HG03066 (cell line): ENCODE results near the gene RRP8.

Experiments
- ATAC-seq: cut with Tn5 transposase; IDR thresholded peaks from one replicate; pipeline ENCODE4 v1.9.1; 2021; ENCODE audit warnings: low read depth; ENCODE audit not compliant: unreplicated experiment

RRP8 gene

DNA sequence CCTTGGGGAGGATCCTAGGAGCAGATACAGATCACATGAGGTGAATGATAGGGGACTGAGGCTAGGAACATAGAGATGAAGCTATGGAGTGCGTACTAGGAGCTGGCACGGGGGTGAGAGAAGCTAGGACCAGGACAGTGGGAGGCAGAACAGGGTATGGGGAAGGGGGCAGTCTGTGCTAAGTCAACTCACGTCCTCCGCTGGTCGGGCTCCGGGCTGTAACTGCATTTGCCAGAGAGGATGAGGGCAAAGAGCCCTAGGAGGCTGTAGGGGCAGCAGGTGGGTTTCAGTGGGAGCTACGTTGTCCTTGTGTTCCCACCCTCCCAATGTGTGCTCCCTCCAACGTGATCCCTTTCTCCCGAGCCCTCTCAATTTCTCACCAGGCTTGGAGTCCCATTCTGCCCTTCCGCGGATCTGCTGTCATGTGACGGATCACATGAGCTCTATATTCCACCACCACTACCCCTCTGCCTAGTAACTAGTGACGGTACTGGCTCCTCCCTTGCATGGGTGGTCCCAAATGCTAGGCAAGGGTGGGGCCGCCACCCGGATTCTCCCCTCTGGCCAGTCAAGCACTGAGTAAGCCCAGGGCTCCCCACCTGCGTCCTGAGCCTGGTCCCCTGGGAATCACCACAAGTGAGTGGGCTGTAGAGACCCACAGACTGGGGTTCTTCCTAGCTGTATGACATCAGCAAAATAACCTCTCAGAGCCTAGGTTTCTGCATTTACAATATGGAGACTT is 15.8 kb upstream of the RRP8 start, which contains the start of gene TPP1:
Gene TPP1 (minus strand): TSS at position 419 of the 742 bp plus-strand sequence. CDS start 22 bp downstream, at position 397.
- ATAC-seq, result peak; percentile 99

- ATAC-seq, result no peak
These were observed 14.9 kb upstream of the RRP8 start for GRCh38 chr11:6618117-6619003.

DNA sequence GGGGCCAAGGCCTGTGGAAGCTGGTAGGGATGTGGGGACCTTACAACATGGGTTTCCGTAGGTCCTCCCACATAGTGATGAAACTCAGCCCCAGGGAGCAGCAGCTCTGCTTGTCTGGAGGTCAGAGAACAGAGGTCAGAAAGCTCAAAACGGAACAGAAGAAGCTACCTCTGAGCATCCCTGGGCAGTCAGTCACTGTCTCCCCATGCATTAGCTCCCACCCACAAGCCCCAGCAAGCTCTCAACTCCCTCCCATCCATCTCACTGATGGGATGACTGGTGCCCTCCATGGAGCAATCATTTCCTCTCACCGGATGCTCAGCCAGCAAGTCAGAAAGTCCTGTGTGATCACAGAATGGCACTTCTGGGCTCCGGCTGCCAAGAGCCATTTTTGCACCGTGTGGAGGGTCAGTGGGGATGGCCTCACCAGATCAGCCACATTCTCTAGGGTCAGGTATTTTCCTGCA is 13.9 kb upstream of the RRP8 start:
- ATAC-seq, result no peak

- ATAC-seq, result no peak
These were observed 13.3 kb upstream of the RRP8 start for GRCh38 chr11:6616596-6617250.

DNA sequence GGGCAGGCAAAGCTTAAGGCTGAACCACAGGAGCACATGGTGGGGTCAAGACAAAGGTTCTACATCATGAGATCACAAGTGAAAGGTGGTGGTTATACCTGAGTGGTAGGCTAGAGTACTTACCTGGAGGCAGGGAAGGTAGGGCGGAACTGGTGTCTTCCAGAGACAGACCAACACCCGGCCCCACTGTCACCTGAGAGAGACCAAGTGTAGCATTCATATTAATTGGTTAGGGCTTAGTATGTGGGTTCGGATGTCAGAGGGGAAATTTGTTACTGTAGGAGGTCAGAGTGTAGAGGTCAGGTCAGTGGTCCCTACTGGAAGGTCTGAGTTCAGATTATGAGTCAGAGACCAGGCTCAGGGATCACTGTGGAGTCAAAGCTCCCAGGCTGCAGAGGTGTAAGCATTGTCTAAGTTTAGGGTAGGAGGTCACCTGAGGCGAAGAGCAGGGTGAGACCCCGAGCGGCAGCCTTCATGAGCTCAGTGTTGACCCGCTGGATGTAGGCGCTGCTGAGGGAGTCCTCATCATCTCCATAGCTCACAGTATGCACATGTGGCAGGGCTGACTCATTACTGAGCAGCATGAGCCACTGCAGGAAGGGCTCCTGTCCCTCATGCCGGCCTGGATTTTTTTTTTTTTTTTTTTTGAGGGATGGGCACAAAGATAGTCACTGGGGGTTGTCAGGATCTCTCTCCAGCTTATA is 12.6 kb upstream of the RRP8 start:
- no peak for ATAC-seq

DNA sequence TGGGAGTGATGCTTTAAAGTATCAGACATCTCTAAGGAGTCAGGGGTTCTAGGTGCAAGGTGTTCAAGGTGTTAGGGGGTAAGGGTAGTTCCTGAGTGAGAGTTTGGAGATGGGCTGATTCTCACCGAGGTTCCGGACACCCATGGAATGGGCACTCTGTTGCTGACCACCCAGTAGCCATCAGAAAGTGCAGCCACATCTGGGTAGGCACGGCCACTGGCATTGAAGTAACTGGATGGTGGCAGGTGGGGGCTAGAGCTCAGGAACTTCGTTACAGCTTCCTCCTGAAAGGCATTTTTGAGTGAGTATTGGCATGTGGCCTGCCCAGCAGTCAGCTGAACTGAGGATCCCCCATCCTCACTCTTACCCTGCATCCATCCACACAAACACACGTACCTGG is 11.6 kb upstream of the RRP8 start:
- no peak for ATAC-seq

DNA sequence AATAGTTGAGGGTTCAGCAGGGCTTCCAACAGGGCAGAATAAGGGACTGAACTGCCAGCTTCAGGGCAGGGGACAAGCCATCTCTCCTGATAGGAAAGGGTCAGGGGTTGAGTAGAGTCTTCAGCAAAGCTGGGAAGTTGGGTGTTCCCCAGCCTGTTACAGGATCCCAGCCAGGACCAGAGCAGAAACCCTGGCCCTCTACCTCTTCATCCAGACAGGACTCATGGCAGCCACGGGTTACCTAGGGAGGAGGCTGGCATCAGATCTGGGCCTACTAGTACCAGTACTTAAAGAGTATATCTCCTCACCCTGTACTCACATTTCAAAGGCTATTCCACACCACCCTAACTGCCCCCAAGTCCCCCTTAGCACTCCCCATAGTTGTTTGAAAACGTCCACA is 11.0 kb upstream of the RRP8 start:
- no peak for ATAC-seq

GRCh38 chr11:6613496-6613895 is 10.1 kb upstream of the RRP8 start:
- no peak for ATAC-seq

DNA sequence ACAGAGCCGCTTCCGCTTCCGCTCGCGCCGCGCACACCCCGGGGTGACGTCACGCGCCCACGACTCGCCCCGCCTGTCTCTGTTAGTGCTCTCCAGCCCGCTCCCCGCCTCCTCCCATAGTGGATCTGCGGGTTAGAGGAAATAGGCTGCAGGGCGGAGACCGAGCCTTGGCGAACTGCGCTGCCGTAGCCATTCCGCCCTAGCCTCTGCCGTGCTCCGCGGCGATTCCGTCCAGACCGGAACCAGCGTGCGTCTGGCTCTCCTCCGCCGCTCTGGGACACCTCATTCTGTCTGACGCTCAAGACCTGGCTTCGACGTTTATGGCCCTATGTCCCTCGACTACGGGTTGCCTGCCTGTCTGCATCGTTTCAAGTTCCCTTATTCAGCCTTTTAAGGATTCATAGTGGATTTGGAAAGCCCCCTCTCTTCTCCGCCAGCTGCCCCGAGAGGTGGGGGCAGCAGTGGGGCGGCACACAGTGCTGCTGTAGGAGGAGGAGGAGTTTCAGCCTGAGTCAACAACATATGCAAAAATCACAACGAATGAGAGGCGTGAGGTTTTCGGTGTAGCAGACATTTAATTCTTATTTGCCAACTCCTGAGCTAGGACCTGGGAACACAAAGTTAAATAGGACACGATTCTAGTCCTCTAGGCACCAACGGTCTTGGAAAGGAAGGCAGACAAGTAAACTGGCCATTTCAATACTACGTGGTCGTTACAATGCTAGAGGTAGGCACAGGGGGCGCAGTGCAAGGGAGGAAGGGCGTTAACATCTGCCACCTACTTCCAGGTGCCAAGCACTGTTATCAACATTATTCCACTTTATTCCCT is 9.0 kb upstream of the RRP8 start, which contains the start of gene TAF10:
Gene TAF10 (minus strand): TSS at position 4 of the 829 bp plus-strand sequence. CDS start 27 bp downstream, outside the sequence.
- ATAC-seq, result peak; percentile 92

DNA sequence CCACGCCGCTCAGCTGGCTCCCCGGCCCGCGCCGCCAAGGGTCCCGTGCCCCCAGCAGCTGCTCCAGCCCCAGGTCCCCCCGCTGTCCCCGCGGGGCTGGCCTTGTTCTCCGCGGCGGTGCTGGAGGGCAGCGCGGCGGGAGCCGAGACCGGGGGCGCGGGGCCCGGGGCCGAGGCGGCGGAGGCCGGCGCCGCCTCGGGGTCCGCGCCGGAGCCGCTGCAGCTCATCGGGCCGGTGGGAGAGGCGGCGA is 8.5 kb upstream of the RRP8 start:
- ATAC-seq, result peak; percentile 4

DNA sequence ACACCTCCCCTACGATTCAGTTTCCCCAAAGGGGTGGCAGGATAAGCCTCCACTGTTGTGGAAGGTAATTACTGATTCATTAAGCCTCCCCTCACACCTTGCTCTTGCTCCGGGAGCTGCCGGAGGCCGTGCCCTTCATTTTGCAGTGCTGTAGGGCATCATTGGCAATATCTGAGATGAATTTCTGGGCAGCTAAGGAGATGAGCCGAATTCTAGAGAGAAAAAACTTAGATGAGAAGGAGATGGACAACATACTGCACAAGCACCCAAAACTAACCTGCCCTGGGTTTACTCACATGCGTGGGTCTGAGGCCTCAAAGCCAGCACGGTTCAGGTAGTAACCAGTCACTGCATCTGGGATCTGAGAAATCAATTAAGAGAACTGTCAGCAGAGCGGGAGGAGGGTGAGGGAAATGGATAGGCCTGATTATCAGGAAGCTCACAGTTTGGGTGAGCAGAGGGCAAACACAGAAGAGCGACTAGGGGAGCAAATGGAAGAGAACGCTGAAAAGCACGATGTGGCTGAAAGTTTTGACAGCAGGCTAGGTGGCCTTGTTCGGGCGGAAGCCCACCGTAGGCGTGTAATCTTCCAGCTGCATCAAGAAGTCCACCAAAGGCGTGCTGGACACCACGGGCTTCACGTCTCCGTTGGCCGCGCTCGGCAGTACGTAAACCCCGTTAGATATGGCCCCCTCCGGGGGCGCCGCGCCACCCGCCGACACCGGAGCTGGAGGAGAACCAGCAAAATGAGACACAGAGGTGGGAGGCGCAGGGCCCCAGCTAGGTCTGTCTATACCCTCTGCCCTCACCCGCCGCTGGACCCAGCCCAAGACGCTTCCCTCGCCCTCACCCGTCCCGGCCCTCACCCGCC is 7.9 kb upstream of the RRP8 start:
- ATAC-seq, result no peak

DNA sequence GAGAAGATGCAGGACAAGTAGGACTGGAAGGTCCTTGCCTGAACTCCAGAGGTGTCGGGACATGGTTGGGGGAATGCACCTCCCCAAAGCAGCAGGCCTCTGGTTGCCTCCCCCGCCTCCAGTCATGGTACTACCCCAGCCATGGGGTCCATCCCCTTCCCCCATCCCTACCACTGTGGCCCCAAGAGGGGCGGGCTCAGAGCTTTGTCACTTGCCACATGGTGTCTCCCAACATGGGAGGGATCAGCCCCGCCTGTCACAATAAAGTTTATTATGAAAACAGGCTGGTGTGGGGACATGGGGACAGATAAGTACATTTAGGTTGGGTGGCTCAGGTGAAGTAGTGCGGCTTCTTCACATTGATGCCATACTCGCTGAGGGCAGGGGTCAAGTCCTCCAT is 7.2 kb upstream of the RRP8 start:
- ATAC-seq, result no peak

GRCh38 chr11:6609502-6610015 is 6.1 kb upstream of the RRP8 start:
- no peak for ATAC-seq

DNA sequence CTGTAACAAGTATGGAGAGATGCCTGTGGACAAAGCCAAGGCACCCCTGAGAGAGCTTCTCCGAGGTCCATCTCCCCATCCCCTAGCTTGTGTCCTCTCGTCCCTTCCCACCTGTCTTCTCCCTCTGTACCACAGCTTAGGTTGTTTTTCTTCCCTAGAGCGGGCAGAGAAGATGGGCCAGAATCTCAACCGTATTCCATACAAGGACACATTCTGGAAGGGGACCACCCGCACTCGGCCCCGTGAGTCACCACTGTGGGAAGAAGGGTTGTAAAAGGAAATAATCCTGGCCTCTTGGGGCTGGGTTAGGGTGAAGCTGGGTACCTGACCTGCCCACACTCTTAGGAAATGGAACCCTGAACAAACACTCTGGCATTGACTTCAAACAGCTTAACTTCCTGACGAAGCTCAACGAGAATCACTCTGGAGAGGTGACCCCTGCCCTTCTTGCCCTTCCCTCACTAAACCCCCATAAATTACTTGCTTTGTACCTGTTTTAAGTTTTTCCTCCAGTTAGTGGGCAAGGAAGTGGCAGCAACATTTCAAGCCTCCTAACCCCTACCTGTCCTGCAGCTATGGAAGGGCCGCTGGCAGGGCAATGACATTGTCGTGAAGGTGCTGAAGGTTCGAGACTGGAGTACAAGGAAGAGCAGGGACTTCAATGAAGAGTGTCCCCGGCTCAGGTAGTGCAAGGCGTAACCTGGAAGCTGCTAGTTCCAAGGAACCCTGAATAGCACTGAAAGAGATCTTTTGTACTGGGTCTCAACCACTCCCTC is 5.5 kb upstream of the RRP8 start:
- ATAC-seq, result no peak

DNA sequence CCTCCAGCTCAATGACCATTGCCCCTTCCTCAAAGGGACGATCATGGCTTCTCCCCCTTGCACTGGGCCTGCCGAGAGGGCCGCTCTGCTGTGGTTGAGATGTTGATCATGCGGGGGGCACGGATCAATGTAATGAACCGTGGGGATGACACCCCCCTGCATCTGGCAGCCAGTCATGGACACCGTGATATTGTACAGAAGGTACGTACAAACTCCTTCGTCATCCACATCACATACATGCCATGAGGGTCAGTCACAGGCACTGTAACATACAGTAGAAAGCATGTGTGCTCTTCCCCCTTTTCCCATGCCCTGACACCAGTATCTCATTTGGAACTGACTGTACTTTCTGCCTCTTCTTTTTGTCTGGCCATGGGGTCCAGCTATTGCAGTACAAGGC is 4.6 kb upstream of the RRP8 start:
- ATAC-seq, result no peak

DNA sequence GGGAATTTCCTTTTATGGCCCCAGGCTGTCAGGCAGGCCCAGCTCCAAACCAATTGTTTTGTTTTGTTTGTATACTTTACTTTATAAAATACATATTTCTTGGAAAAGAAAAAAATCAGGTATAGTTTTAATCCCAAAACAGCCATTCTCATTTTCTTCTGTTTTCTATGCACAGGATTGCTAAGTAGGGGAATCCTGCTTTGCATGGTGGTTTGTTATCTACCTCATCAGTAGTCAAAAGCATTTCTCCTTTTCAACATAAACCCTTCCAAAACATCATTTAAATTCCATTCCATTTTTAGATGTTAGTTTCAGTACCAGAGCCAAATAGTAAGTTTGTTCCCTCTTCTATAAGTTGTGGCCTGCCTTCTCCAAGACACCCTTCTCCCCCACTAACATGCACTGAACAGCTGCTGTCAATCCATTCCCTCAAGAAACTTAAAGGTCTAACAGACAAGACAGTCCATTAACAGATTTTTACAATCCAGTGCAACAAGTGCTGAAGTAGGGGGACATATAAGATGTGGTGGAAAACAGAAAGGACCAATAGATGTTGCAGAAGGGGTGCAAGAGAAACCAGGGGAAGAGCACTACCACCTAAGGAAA is 3.9 kb upstream of the RRP8 start:
- no peak for ATAC-seq

DNA sequence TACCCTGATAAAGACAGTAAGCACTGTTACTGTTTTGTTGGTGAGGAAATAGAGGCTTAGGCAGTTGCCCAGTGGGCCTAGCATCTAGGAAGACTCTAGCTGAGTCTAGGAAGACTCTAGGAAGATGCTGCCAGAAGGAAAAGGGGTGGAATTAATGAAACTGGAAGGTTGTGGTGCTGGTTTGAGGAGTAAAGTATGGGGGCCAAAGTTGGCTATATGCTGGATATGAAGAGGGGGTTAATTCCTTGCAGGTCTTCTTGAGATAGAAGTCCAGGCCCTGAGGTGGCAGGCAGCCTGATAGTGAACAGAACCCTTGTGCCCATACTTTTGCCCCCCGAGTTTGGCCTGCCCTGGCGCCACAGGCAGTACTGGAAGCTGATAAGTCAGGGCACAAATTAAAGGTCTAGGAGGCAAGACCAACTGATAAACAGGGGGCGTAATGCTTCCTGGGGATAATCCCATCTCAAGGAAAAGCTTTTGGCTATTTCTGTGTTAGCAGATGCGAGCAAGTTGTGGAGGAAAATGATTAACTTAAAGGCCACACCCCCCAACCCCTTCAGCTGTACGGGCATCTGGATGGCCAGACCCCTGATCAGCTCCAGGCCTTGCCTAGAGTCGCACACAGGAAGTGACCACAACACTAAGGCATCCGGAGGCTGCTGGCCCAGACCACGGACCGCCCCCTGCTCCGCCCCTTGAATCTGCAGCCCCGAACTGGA is 3.2 kb upstream of the RRP8 start:
- ATAC-seq, result peak; percentile 54
